ENCODE results near the gene FUT2.

DNA sequence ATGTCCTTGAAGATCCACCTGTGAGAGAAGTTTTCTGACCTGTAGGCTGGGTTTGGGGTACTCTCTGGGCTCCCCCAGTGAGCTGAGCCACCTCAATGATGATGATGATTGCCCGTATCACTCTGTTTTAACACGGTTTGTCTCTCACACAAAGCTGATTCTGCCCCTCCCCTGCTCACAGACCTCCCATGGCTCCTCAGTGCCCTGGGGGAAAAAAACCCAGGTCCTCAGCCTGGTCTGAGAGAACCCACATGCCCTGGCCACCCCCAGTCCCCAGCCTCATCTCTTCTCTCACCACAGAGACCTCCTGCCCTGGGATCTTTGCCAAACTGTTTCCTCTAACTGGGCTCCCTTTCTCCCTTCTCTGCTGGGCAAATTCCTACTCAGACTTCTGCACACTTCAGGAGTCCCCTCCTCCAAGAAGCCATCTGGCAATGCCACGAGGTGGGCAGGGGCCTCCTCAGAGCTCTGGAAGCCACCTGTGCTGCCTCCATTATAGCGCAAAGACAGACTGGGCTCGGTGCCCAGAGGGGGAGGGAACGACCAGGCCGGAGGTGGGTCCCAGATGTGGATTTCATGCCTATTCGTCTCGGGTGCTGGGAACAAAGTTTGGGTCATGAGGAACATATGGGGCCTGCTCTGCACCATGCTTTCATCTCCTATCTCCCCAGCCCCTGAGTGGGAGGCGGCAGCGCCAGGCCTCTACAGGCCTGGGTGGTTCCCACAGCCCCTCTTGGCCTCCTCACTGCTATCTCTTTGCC lies 41.3 kb upstream of the FUT2 start:
- TF ChIP-seq, protein P1, sequence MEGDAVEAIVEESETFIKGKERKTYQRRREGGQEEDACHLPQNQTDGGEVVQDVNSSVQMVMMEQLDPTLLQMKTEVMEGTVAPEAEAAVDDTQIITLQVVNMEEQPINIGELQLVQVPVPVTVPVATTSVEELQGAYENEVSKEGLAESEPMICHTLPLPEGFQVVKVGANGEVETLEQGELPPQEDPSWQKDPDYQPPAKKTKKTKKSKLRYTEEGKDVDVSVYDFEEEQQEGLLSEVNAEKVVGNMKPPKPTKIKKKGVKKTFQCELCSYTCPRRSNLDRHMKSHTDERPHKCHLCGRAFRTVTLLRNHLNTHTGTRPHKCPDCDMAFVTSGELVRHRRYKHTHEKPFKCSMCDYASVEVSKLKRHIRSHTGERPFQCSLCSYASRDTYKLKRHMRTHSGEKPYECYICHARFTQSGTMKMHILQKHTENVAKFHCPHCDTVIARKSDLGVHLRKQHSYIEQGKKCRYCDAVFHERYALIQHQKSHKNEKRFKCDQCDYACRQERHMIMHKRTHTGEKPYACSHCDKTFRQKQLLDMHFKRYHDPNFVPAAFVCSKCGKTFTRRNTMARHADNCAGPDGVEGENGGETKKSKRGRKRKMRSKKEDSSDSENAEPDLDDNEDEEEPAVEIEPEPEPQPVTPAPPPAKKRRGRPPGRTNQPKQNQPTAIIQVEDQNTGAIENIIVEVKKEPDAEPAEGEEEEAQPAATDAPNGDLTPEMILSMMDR (IDR thresholded peaks at IDR 0.05; ENCODE audit: borderline replicate concordance, extremely low read depth, low read length, poor library complexity, severe bottlenecking) = no peak
- TF ChIP-seq EZH2 (IDR thresholded peaks at IDR 0.05; ENCODE audit: borderline replicate concordance, low read depth, low read length, severe bottlenecking) = no peak
